WTC11 (cell line): ENCODE measurements around the gene CLHC1. TPM values are rescaled to one million over a fixed set of nuclear protein-coding genes. Genes with fewer than 3 reads are reported as not detected.

Experiments
- ATAC-seq: fragments of 200-7000 bp; cut with Tn5 transposase; 2 replicates; pipeline ENCODE4 v1.10.0; 2021; ENCODE audit warnings: mild to moderate bottlenecking, moderate library complexity
- CTCF ChIA-PET: fragments of 300-600 bp; sonication (Branson Sonifier 250); formaldehyde crosslinking; loops from one replicate; lab custom pipeline; 2021; ENCODE audit warnings: antibody characterized with exemption; lab: Charles Lee
- POLR2A ChIA-PET: fragments of 350-600 bp; sonication (Branson Sonifier 250); formaldehyde crosslinking; loops from one replicate; lab custom pipeline; 2021; ENCODE audit warnings: antibody characterized with exemption; lab: Charles Lee
- DNase-seq: peaks from one replicate; pipeline ENCODE4 v3.0.0; 2021; ENCODE audit warnings: low spot score
- H3K27ac Mint-ChIP-seq: 2 replicates; pipeline ENCODE4 v1.8.0; 2021; ENCODE audit warnings: mixed read lengths
- H3K27me3 Mint-ChIP-seq: 2 replicates; pipeline ENCODE4 v1.8.0; 2021; ENCODE audit warnings: low read depth, mild to moderate bottlenecking, moderate library complexity, mixed read lengths
- H3K36me3 Mint-ChIP-seq: 2 replicates; pipeline ENCODE4 v1.8.0; 2021; ENCODE audit warnings: mixed read lengths
- H3K4me1 Mint-ChIP-seq: 2 replicates; pipeline ENCODE4 v1.8.0; 2022; ENCODE audit warnings: mixed read lengths
- H3K4me3 Mint-ChIP-seq: 2 replicates; pipeline ENCODE4 v1.8.0; 2021; ENCODE audit warnings: mild to moderate bottlenecking, moderate library complexity, mixed read lengths
- H3K9me3 Mint-ChIP-seq: 2 replicates; pipeline ENCODE4 v1.8.0; 2021; ENCODE audit warnings: mixed read lengths
- ATF1 ChIP-seq: sonication (generic); formaldehyde crosslinking; IDR thresholded peaks from 2 replicates; pipeline ENCODE4 v1.8.1; 2023; ENCODE audit warnings: mild to moderate bottlenecking, moderate library complexity, missing genetic modification reagents
- CREM ChIP-seq: sonication (generic); formaldehyde crosslinking; IDR thresholded peaks from 2 replicates; pipeline ENCODE4 v1.8.1; 2022; ENCODE audit warnings: mild to moderate bottlenecking, missing genetic modification reagents, moderate library complexity
- FOXK1 ChIP-seq: sonication (generic); formaldehyde crosslinking; IDR thresholded peaks from 2 replicates; pipeline ENCODE4 v1.8.0; 2022; ENCODE audit warnings: mild to moderate bottlenecking, moderate library complexity, missing genetic modification reagents
- GABPB1 ChIP-seq: sonication (generic); formaldehyde crosslinking; IDR thresholded peaks from 2 replicates; pipeline ENCODE4 v1.8.1; 2023; ENCODE audit warnings: mild to moderate bottlenecking, missing genetic modification reagents
- GRHL2 ChIP-seq: fragments of 250-450 bp; sonication (Bioruptor Pico); IDR thresholded peaks from 2 replicates; pipeline ENCODE4 v1.8.0; 2022; ENCODE audit warnings: mild to moderate bottlenecking, moderate library complexity; ENCODE audit not compliant: insufficient replicate concordance, severe bottlenecking
- MXD4 ChIP-seq: fragments of 250-450 bp; sonication (Bioruptor Pico); IDR thresholded peaks from 2 replicates; pipeline ENCODE4 v1.8.0; 2021; ENCODE audit warnings: mild to moderate bottlenecking, moderate library complexity, borderline replicate concordance
- TEAD1 ChIP-seq: sonication (generic); formaldehyde crosslinking; IDR thresholded peaks from 2 replicates; pipeline ENCODE4 v1.8.0; 2022; ENCODE audit warnings: mild to moderate bottlenecking, missing genetic modification reagents
- TEAD4 ChIP-seq: sonication (generic); formaldehyde crosslinking; IDR thresholded peaks from 2 replicates; pipeline ENCODE4 v1.8.0; 2022; ENCODE audit warnings: mild to moderate bottlenecking, missing genetic modification reagents
- total RNA-seq: library from RNA; stranded (reverse); gene quantifications from 3 replicates; pipeline ENCODE4 v1.2.3, GENCODE V29; 2021
- TF ChIP-seq, protein P1 (sequence below): sonication (generic); formaldehyde crosslinking; IDR thresholded peaks from 2 replicates; pipeline ENCODE4 v1.8.0; 2022; ENCODE audit warnings: mild to moderate bottlenecking, missing genetic modification reagents
- TF ChIP-seq, protein P2 (sequence below): sonication (generic); formaldehyde crosslinking; IDR thresholded peaks from 2 replicates; pipeline ENCODE4 v1.8.1; 2023; ENCODE audit warnings: mild to moderate bottlenecking, missing genetic modification reagents, moderate library complexity
- TF ChIP-seq, protein P3 (sequence below): fragments of 250-450 bp; sonication (Bioruptor Pico); IDR thresholded peaks from 2 replicates; pipeline ENCODE4 v2.1.2; 2022; ENCODE audit warnings: mild to moderate bottlenecking, moderate library complexity
- TF ChIP-seq, protein P4 (sequence below): sonication (generic); formaldehyde crosslinking; IDR thresholded peaks from 2 replicates; pipeline ENCODE4 v1.8.1; 2022; ENCODE audit warnings: low read depth, missing genetic modification reagents, borderline replicate concordance
- TF ChIP-seq, protein P5 (sequence below): sonication (generic); formaldehyde crosslinking; IDR thresholded peaks from 2 replicates; pipeline ENCODE4 v1.8.0; 2023; ENCODE audit warnings: mild to moderate bottlenecking, missing genetic modification reagents

CLHC1 gene
- total RNA-seq, 1 experiment from 2014 or later: 7.5 TPM

DNA sequence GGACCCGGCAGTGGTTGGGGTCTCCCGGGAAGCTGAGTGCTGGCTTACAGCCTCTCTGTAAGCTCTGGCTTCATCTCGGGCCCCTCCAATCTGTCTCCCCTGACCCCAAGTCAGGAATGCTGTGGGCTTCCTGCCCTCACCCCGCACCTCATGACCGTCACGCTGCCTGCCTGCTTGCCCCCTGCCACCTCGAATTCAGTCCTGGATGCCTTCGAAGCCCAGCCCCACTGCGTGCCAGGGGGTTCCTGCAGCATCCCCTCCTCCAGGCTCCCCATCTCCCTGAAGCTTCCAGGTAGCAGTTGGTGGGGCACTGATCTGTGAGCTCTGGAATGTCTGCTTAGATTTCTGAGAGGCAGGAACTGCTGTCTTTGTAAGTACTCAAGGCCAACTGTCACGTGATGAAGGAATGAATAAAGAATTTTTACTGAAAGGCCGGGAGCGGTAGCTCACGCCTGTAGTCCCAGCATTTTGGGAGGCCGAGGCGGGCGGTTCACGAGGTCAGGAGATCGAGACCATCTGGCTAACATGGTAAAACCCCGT lies 6.5 kb downstream of the CLHC1 start:
- H3K4me3 Mint-ChIP-seq: no peak overlapping the region
- no peaks in the 10 kb centered on the region for H3K27me3 Mint-ChIP-seq
- H3K36me3 Mint-ChIP-seq: 0 out of 2 replicates have a peak, but pooled peaks cover 2% of the 10 kb centered on the region
- H3K27ac Mint-ChIP-seq: peak overlapping the region; percentile 65
- peak; percentile 22 for DNase-seq
- ATAC-seq: peak; percentile 47
- H3K4me1 Mint-ChIP-seq: peaks cover 11% of the 10 kb centered on the region
- no peaks in the 10 kb centered on the region for H3K9me3 Mint-ChIP-seq
- TF ChIP-seq, protein P1, sequence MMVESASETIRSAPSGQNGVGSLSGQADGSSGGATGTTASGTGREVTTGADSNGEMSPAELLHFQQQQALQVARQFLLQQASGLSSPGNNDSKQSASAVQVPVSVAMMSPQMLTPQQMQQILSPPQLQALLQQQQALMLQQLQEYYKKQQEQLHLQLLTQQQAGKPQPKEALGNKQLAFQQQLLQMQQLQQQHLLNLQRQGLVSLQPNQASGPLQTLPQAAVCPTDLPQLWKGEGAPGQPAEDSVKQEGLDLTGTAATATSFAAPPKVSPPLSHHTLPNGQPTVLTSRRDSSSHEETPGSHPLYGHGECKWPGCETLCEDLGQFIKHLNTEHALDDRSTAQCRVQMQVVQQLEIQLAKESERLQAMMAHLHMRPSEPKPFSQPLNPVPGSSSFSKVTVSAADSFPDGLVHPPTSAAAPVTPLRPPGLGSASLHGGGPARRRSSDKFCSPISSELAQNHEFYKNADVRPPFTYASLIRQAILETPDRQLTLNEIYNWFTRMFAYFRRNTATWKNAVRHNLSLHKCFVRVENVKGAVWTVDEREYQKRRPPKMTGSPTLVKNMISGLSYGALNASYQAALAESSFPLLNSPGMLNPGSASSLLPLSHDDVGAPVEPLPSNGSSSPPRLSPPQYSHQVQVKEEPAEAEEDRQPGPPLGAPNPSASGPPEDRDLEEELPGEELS: no peak
- TF ChIP-seq, protein P2, sequence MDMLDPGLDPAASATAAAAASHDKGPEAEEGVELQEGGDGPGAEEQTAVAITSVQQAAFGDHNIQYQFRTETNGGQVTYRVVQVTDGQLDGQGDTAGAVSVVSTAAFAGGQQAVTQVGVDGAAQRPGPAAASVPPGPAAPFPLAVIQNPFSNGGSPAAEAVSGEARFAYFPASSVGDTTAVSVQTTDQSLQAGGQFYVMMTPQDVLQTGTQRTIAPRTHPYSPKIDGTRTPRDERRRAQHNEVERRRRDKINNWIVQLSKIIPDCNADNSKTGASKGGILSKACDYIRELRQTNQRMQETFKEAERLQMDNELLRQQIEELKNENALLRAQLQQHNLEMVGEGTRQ (CRISPR knock-in tag): peak; percentile 48; the same call in 1 of the 2 replicates
- ChIA-PET POLR2A (interaction anchor here (1.1 kb wide), 1 partner anchor 175 kb away, joined by 3 read pairs; the partner anchor contains the start of gene RTN4), CTCF (interaction anchor here (1.2 to 2.6 kb wide), 2 partner anchors 210 to 387 kb away, joined by 3 to 8 read pairs; no protein-coding TSS in a partner anchor)

DNA sequence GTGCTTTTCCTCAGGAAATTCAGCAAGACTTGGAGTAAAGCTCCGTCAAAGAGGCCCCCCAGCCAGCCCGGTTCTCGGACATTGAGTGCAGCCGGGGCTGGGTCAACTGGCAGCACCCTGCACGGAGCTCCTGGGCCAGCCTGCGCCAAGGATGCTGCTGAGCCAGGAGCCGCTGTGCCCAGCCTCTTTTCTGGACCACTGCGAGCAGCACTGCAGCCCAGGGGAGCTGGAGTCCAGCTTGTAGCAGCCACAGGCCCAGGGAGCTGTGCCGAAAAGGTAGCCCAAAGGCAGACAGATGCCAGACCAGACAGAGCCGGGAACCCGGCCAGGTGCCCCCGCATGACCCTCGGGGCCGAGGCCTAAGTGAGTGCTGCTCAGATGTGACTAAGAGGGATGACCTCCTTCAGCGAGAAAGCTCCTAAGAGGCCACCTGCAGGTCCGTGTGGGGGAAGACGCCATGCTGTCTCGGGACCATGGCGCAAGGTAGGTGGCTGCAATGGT lies 7.3 kb downstream of the CLHC1 start:
- Mint-ChIP-seq H3K27ac (peak overlapping the region; percentile 65; the same call in 1 of the 2 replicates), H3K27me3 (no peaks in the 10 kb centered on the region), H3K9me3 (no peaks in the 10 kb centered on the region)
- ChIA-PET POLR2A (interaction anchor here (1.1 to 1.2 kb wide), 2 partner anchors 8 to 174 kb away, joined by 3 to 6 read pairs; partner anchors contain the start of genes CLHC1, RPS27A and RTN4), CTCF (interaction anchor here (1.1 to 2.7 kb wide), 5 partner anchors 15 to 559 kb away, joined by 3 to 9 read pairs (median 7); no protein-coding TSS in a partner anchor)
- ATAC-seq: peak; percentile 16; the same call in 1 of the 2 replicates
- TF ChIP-seq FOXK1 (no peak), CREM (CRISPR knock-in tag) (no peak), ATF1 (CRISPR knock-in tag) (no peak), TEAD1 (CRISPR knock-in tag) (no peak), GABPB1 (CRISPR knock-in tag) (no peak), GRHL2 (CRISPR knock-in tag) (no peak), TEAD4 (CRISPR knock-in tag) (no peak), MXD4 (CRISPR knock-in tag) (no peak)
- TF ChIP-seq, protein P3, sequence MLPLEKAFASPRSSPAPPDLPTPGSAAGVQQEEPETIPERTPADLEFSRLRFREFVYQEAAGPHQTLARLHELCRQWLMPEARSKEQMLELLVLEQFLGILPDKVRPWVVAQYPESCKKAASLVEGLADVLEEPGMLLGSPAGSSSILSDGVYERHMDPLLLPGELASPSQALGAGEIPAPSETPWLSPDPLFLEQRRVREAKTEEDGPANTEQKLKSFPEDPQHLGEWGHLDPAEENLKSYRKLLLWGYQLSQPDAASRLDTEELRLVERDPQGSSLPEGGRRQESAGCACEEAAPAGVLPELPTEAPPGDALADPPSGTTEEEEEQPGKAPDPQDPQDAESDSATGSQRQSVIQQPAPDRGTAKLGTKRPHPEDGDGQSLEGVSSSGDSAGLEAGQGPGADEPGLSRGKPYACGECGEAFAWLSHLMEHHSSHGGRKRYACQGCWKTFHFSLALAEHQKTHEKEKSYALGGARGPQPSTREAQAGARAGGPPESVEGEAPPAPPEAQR (CRISPR knock-in tag): no peak
- TF ChIP-seq, protein P4, sequence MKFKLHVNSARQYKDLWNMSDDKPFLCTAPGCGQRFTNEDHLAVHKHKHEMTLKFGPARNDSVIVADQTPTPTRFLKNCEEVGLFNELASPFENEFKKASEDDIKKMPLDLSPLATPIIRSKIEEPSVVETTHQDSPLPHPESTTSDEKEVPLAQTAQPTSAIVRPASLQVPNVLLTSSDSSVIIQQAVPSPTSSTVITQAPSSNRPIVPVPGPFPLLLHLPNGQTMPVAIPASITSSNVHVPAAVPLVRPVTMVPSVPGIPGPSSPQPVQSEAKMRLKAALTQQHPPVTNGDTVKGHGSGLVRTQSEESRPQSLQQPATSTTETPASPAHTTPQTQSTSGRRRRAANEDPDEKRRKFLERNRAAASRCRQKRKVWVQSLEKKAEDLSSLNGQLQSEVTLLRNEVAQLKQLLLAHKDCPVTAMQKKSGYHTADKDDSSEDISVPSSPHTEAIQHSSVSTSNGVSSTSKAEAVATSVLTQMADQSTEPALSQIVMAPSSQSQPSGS (CRISPR knock-in tag): no peak
- TF ChIP-seq, protein P5, sequence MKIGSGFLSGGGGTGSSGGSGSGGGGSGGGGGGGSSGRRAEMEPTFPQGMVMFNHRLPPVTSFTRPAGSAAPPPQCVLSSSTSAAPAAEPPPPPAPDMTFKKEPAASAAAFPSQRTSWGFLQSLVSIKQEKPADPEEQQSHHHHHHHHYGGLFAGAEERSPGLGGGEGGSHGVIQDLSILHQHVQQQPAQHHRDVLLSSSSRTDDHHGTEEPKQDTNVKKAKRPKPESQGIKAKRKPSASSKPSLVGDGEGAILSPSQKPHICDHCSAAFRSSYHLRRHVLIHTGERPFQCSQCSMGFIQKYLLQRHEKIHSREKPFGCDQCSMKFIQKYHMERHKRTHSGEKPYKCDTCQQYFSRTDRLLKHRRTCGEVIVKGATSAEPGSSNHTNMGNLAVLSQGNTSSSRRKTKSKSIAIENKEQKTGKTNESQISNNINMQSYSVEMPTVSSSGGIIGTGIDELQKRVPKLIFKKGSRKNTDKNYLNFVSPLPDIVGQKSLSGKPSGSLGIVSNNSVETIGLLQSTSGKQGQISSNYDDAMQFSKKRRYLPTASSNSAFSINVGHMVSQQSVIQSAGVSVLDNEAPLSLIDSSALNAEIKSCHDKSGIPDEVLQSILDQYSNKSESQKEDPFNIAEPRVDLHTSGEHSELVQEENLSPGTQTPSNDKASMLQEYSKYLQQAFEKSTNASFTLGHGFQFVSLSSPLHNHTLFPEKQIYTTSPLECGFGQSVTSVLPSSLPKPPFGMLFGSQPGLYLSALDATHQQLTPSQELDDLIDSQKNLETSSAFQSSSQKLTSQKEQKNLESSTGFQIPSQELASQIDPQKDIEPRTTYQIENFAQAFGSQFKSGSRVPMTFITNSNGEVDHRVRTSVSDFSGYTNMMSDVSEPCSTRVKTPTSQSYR: no peak
- TF ChIP-seq, all 79 proteins: peak for 0
- Mint-ChIP-seq H3K4me1 (peaks cover 8% of the 10 kb centered on the region), H3K36me3 (0 out of 2 replicates have a peak, but pooled peaks cover 2% of the 10 kb centered on the region), H3K4me3 (no peak overlapping the region)
- DNase-seq: no peak
